Neuronal stem cell (in vitro differentiated cells): ENCODE data around the gene TTC16.
"Not testable (repeated sequence)": the region's sequence is repeated elsewhere in the genome, so short reads cannot be mapped to it uniquely, and the experiment has no call there.

Source experiments
- DNase-seq: peaks from one replicate; pipeline ENCODE4 v3.0.0-alpha.2; 2013; ENCODE audit warnings: low spot score
- H2AFZ ChIP-seq: one replicate; pipeline ENCODE4 v1.6.1; 2013; ENCODE audit warnings: mild to moderate bottlenecking, low read length, inconsistent platforms
- H2AK5ac ChIP-seq: 2 replicates; pipeline ENCODE4 v1.6.1; 2013; ENCODE audit warnings: low read depth, mild to moderate bottlenecking, inconsistent platforms, low read length, moderate library complexity, mixed read lengths
- H2BK120ac ChIP-seq: 2 replicates; pipeline ENCODE4 v1.6.1; 2013; ENCODE audit warnings: low read depth, mild to moderate bottlenecking, inconsistent platforms, low read length, moderate library complexity, mixed read lengths
- H2BK12ac ChIP-seq: one replicate; pipeline ENCODE4 v1.6.1; 2013; ENCODE audit warnings: low read length, inconsistent platforms
- H2BK15ac ChIP-seq: 2 replicates; pipeline ENCODE4 v1.6.1; 2013; ENCODE audit warnings: mild to moderate bottlenecking, low read length, inconsistent platforms, mixed read lengths
- H2BK5ac ChIP-seq: one replicate; pipeline ENCODE4 v1.6.1; 2013; ENCODE audit warnings: inconsistent platforms, mild to moderate bottlenecking, low read length, moderate library complexity
- H3K14ac ChIP-seq: one replicate; pipeline ENCODE4 v1.6.1; 2013; ENCODE audit warnings: low read length, inconsistent platforms
- H3K18ac ChIP-seq: 2 replicates; pipeline ENCODE4 v1.6.1; 2013; ENCODE audit warnings: low read length, inconsistent platforms
- H3K23ac ChIP-seq: 2 replicates; pipeline ENCODE4 v1.6.1; 2013; ENCODE audit warnings: low read depth, mild to moderate bottlenecking, mixed read lengths, low read length, inconsistent platforms; ENCODE audit not compliant: poor library complexity
- H3K27ac ChIP-seq: replicated peaks from 3 replicates; pipeline ENCODE4 v1.5.1; 2013; ENCODE audit warnings: low read length, inconsistent platforms
- H3K27me3 ChIP-seq, 3 experiments: 2 replicates each; pipeline ENCODE4 v1.6.1; 2013; ENCODE audit warnings: low read length in 3 of 3, mild to moderate bottlenecking in 2 of 3, inconsistent platforms in 1 of 3, low read depth in 1 of 3, mixed read lengths in 1 of 3, moderate library complexity in 1 of 3; ENCODE audit not compliant: control insufficient read depth in 3 of 3, insufficient read depth in 3 of 3
- H3K36me3 ChIP-seq, 2 donors: replicated peaks in 1 of 2; 2 replicates each; pipeline ENCODE4 v1.6.1; 2013; ENCODE audit warnings: low read length in 2 of 2; ENCODE audit not compliant: control insufficient read depth in 2 of 2, insufficient read depth in 2 of 2
- H3K4ac ChIP-seq: 2 replicates; pipeline ENCODE4 v1.6.1; 2013; ENCODE audit warnings: inconsistent platforms, mild to moderate bottlenecking, low read length, moderate library complexity
- H3K4me1 ChIP-seq, 2 donors: 1 replicate in 1 of 2; 2 replicates in 1 of 2; pipeline ENCODE4 v1.6.1; 2013; ENCODE audit warnings: low read length in 2 of 2, low read depth in 1 of 2; ENCODE audit not compliant: control insufficient read depth in 2 of 2, insufficient read depth in 1 of 2
- H3K4me2 ChIP-seq: one replicate; pipeline ENCODE4 v1.6.1; 2013; ENCODE audit warnings: mild to moderate bottlenecking, low read length, inconsistent platforms; ENCODE audit not compliant: insufficient read depth, poor library complexity, severe bottlenecking
- H3K4me3 ChIP-seq, 2 donors: 2 replicates each; pipeline ENCODE4 v1.5.1; 2013; ENCODE audit warnings: low read length in 2 of 2, mild to moderate bottlenecking in 2 of 2, inconsistent platforms in 1 of 2, moderate library complexity in 1 of 2
- H3K79me1 ChIP-seq: one replicate; pipeline ENCODE4 v1.6.1; 2013; ENCODE audit warnings: low read depth, mild to moderate bottlenecking, inconsistent platforms, low read length, moderate library complexity
- H3K9ac ChIP-seq: one replicate; pipeline ENCODE4 v1.6.1; 2013; ENCODE audit warnings: mild to moderate bottlenecking, low read depth, low read length, inconsistent platforms; ENCODE audit not compliant: poor library complexity
- H3K9me3 ChIP-seq, 2 donors: replicated peaks in 1 of 2; 2 replicates each; pipeline versions ENCODE3 to v1.6.1; 2013; ENCODE audit warnings: low read length in 2 of 2, mild to moderate bottlenecking in 2 of 2, inconsistent platforms in 1 of 2, low read depth in 1 of 2, mixed read lengths in 1 of 2, moderate library complexity in 1 of 2; ENCODE audit not compliant: control insufficient read depth in 2 of 2, insufficient read depth in 1 of 2
- H4K8ac ChIP-seq: one replicate; pipeline ENCODE4 v1.6.1; 2013; ENCODE audit warnings: low read depth, mild to moderate bottlenecking, inconsistent platforms, low read length, moderate library complexity
- H4K91ac ChIP-seq: one replicate; pipeline ENCODE4 v1.6.1; 2013; ENCODE audit warnings: low read length, low read depth, mild to moderate bottlenecking, inconsistent platforms; ENCODE audit not compliant: poor library complexity
- WGBS, 2 donors: extraction: QIAGEN DNeasy Blood & Tissue Kit; methylation state at CpG; one replicate each; pipeline ENCODE4 v1.1.7; 2013; ENCODE audit warnings: missing lambda C conversion rate in 2 of 2, mixed read lengths in 1 of 2; ENCODE audit not compliant: insufficient read length in 2 of 2, insufficient replicate concordance in 1 of 2; ENCODE audit errors: extremely low coverage in 2 of 2; 5-methylcytosine and 5-hydroxymethylcytosine counted together

TTC16 gene

DNA sequence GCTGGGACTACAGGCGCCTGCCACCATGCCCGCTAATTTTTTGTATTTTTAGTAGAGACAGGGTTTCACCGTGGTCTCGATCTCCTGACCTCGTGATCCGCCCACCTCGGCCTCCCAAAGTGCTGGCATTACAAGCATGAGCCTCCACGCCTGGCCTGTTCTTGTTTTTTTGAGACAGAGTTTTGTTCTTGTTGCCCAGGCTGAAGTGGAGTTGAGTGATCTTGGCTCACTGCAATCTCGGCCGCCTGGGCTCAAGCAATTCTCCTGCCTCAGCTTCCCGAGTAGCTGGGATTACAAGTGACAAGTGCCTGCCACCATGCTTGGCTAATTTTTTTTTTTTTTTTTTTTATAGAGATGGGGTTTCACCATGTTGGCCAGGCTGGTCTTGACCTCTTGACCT is 40.9 kb downstream of the TTC16 start:
- peaks cover 0 to 60% (median 3%) of the 10 kb centered on the region in 3 experiments for H3K27me3 ChIP-seq
- not testable (repeated sequence) for H3K4ac ChIP-seq, H2AFZ ChIP-seq, H3K79me1 ChIP-seq, H2AK5ac ChIP-seq, H2BK5ac ChIP-seq, H2BK120ac ChIP-seq, H3K9ac ChIP-seq, H3K18ac ChIP-seq, H4K8ac ChIP-seq, H2BK15ac ChIP-seq, H4K91ac ChIP-seq, H3K23ac ChIP-seq, H3K4me2 ChIP-seq, H3K9me3 ChIP-seq, H2BK12ac ChIP-seq, DNase-seq, H3K4me1 ChIP-seq, H3K14ac ChIP-seq, H3K27ac ChIP-seq, H3K4me3 ChIP-seq, H3K36me3 ChIP-seq
- no CpG with 5 or more reads among the region's 11 CpGs for WGBS, 2 donors

DNA sequence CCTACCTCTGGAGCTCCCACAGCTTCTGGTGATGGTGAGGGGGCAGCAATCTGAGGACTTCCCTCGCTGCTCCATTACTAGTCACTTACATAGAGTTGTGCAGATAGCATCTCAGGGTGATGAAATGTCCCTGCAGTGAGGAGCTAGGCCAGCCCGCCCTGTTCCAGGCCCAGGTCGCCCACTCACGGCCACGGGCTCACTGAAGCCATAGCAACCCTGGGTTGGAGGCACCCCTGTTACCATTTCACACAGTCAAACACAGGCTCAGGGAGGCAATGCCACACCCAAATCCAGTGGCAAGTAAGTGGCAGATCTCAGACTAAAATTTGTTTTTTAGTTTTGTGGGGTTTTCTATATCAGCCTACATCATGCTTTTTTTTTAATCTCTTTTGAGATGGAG is 43.0 kb downstream of the TTC16 start:
- Histone ChIP-seq H3K18ac (peak overlapping the region; percentile 71), H4K8ac (no peak overlapping the region), H2AFZ (no peak overlapping the region), H3K9ac (peak overlapping the region; percentile 60), H3K27me3 (peaks cover 0 to 54% (median 3%) of the 10 kb centered on the region in 3 experiments), H3K27ac (no peak overlapping the region), H2BK12ac (no peak overlapping the region), H3K4me3 (no peak overlapping the region), H3K23ac (no peak overlapping the region), H4K91ac (no peak overlapping the region), H2BK15ac (no peak overlapping the region), H3K36me3 (no peaks in the 10 kb centered on the region), H3K4me1 (peaks cover 8 to 13% of the 10 kb centered on the region in 2 donors), H2BK120ac (no peak overlapping the region), H3K4me2 (no peak overlapping the region), H3K4ac (no peak overlapping the region), H2BK5ac (peak overlapping the region; percentile 15), H2AK5ac (no peak overlapping the region), H3K9me3 (no peaks in the 10 kb centered on the region), H3K79me1 (no peaks in the 10 kb centered on the region), H3K14ac (no peak overlapping the region)
- WGBS, 2 donors, result no CpG with 5 or more reads among the region's 5 CpGs
- no peak for DNase-seq

DNA sequence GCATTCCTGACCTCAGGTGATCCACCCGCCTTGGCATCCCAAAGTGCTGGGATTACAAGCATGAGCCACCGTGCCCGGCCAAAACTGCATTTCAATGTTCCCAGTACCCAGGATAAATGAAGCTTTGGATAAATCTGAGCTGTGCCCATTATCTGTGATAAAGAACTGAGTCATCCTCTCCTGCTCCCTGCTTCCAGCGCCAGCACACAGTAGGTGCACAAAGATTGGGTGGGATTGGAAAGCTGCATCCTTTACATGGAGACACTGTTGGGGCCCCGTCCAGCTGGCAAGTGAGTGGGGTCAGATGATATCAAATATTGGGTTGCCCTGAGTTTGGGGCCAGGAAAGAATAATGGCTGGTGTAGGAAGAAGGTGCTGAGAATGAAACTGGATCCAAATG is 45.2 kb downstream of the TTC16 start:
- DNase-seq, result no peak
- Histone ChIP-seq H2AFZ (no peak overlapping the region), H4K8ac (no peak overlapping the region), H3K36me3 (no peaks in the 10 kb centered on the region), H2BK15ac (peak overlapping the region; percentile 84), H3K79me1 (no peaks in the 10 kb centered on the region), H3K4me1 (peaks cover 4 to 14% of the 10 kb centered on the region in 2 donors), H3K23ac (no peak overlapping the region), H3K14ac (no peak overlapping the region), H3K4ac (no peak overlapping the region), H2BK12ac (no peak overlapping the region), H3K9ac (no peak overlapping the region), H4K91ac (no peak overlapping the region), H3K27me3 (peaks cover 0 to 36% (median 0%) of the 10 kb centered on the region in 3 experiments), H2BK120ac (no peak overlapping the region), H2BK5ac (peak overlapping the region; percentile 54), H3K18ac (no peak overlapping the region), H2AK5ac (peak overlapping the region; percentile 5), H3K9me3 (no peaks in the 10 kb centered on the region), H3K4me2 (no peak overlapping the region), H3K4me3 (no peak overlapping the region), H3K27ac (no peak overlapping the region)
- WGBS, 2 donors, result no CpG with 5 or more reads among the region's 5 CpGs

DNA sequence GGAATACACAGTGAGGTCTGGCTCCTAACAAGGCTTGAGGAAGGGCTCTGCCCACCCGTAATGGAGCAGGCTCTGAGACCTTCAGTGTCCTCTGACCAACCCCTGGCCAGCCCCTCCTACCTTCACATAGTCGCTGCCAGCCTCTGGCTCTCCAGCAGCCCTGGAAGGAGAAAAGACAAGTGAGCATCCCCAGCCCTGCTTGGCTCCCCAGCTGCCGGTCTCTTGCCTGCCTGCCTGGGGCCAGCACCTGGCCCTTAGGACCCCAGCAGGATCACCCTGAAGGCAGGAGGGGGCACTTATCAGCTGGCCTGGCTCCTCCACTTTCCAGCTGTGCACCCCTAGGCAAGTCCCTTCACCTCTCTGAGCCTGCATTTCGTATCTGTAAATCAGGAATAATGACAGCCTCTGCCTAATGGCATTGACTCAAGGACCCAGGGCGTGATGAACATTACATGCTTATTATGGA is 45.6 kb downstream of the TTC16 start:
- Histone ChIP-seq H3K36me3 (no peaks in the 10 kb centered on the region), H3K27me3 (peaks cover 0 to 31% (median 0%) of the 10 kb centered on the region in 3 experiments), H2AFZ (no peak overlapping the region), H4K91ac (no peak overlapping the region), H4K8ac (no peak overlapping the region), H2BK5ac (peak overlapping the region; percentile 54), H3K18ac (peak overlapping the region; percentile 60), H3K9ac (no peak overlapping the region), H3K4ac (no peak overlapping the region), H3K4me2 (no peak overlapping the region), H3K4me1 (peaks cover 4 to 14% of the 10 kb centered on the region in 2 donors), H3K27ac (no peak overlapping the region), H3K14ac (peak overlapping the region; percentile 17), H3K4me3 (no peak overlapping the region), H2BK15ac (peak overlapping the region; percentile 84), H3K9me3 (no peaks in the 10 kb centered on the region), H2BK12ac (no peak overlapping the region), H3K23ac (no peak overlapping the region), H2BK120ac (no peak overlapping the region), H2AK5ac (peak overlapping the region; percentile 5), H3K79me1 (no peaks in the 10 kb centered on the region)
- WGBS, 2 donors, result no CpG with 5 or more reads among the region's 5 CpGs
- no peak for DNase-seq
